ENCODE results near the gene COX5A.

DNA sequence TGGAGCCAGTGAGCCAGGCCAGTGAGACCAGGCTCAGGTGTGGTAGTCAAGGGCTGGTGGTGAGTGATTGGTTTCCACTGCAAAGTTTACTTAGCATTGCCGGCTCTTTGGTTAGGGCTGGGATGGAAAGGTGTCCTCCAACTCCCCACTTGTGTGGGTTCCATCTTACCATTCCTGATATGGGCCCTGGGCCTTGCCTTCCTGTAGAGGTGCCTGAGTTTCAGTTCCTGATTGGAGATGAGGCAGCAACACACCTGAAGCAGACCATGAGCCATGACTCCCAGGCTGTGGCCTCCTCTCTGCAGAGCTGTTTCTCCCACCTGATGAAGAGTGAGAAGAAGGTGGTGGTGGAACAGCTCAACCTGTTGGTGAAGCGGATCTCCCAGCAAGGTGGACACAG lies 44.9 kb downstream of the COX5A start:
- no peak for TF ChIP-seq EZH2 (IDR thresholded peaks at IDR 0.05)
- TF ChIP-seq POLR2AphosphoS5 (IDR thresholded peaks at IDR 0.05; ENCODE audit: borderline replicate concordance, low read depth, low read length): no peak

Data from SK-N-MC (cell line).